Ovary (tissue), 3 donors: Measurements from ENCODE around the gene PHF21B.

ENCODE experiments used
- CTCF ChIP-seq, 3 donors: fragments of 450-650 bp in 2 of 3; fragments of 200-600 bp in 1 of 3; IDR thresholded peaks; one replicate each; pipeline versions ENCODE4 v1.5.1 to v1.8.0; 2016 to 2022; ENCODE audit warnings: antibody characterized with exemption in 3 of 3, mild to moderate bottlenecking in 1 of 3
- EP300 ChIP-seq: sonication (generic); formaldehyde crosslinking; IDR thresholded peaks from one replicate; pipeline ENCODE4 v1.6.1; 2017; ENCODE audit warnings: antibody characterized with exemption
- donor health status: DM: no; HTN: no; CAD: no.

- no peak for TF ChIP-seq CTCF (IDR thresholded peaks at IDR 0.05)
- TF ChIP-seq EP300 = no peak
These were observed 32.5 kb upstream of the PHF21B start for GRCh38 chr22:45042263-45042662.
